Ishikawa (cell line): ENCODE data around the gene DCC.

Experiments used
- CEBPB ChIP-seq: IDR thresholded peaks from 2 replicates; pipeline ENCODE4 v1.6.1; 2012
- CREB1 ChIP-seq: IDR thresholded peaks from 2 replicates; pipeline ENCODE4 v1.6.1; 2012; ENCODE audit warnings: low read depth
- EGR1 ChIP-seq: IDR thresholded peaks from 2 replicates; pipeline ENCODE4 v1.6.1; 2012
- EP300 ChIP-seq: IDR thresholded peaks from 2 replicates; pipeline ENCODE4 v1.6.1; 2012; ENCODE audit warnings: borderline replicate concordance
- FOXM1 ChIP-seq: IDR thresholded peaks from 2 replicates; pipeline ENCODE4 v1.6.1; 2012; ENCODE audit warnings: low read depth, borderline replicate concordance
- NFIC ChIP-seq: IDR thresholded peaks from 2 replicates; pipeline ENCODE4 v1.6.1; 2012
- RAD21 ChIP-seq: IDR thresholded peaks from 2 replicates; pipeline ENCODE4 v1.6.1; 2012; ENCODE audit warnings: low read depth
- REST ChIP-seq: IDR thresholded peaks from 2 replicates; pipeline ENCODE4 v1.6.1; 2012; ENCODE audit warnings: low read depth, mild to moderate bottlenecking
- TAF1 ChIP-seq: IDR thresholded peaks from 2 replicates; pipeline ENCODE4 v1.6.1; 2012; ENCODE audit warnings: low read depth, mild to moderate bottlenecking
- TCF12 ChIP-seq: IDR thresholded peaks from 2 replicates; pipeline ENCODE4 v1.6.1; 2012; ENCODE audit warnings: low read depth
- TEAD4 ChIP-seq: IDR thresholded peaks from 2 replicates; pipeline ENCODE4 v1.6.1; 2012
- USF1 ChIP-seq: IDR thresholded peaks from 2 replicates; pipeline ENCODE4 v1.6.1; 2012
- YY1 ChIP-seq: IDR thresholded peaks from 2 replicates; pipeline ENCODE4 v1.6.1; 2012; ENCODE audit warnings: low read depth
- ZBTB7A ChIP-seq: IDR thresholded peaks from 2 replicates; pipeline ENCODE4 v1.6.1; 2012; ENCODE audit warnings: low read depth
- TF ChIP-seq, protein P1 (sequence below): IDR thresholded peaks from 2 replicates; pipeline ENCODE4 v1.6.1; 2012

The DCC gene

GRCh38 chr18:52582061-52582460 lies 242.1 kb downstream of the DCC start:
- no peak for TF ChIP-seq EGR1
- no peak for TF ChIP-seq FOXM1
- no peak for TF ChIP-seq RAD21
- no peak for TF ChIP-seq EP300
- TF ChIP-seq, protein P1, sequence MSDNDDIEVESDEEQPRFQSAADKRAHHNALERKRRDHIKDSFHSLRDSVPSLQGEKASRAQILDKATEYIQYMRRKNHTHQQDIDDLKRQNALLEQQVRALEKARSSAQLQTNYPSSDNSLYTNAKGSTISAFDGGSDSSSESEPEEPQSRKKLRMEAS = no peak
- no peak for TF ChIP-seq YY1
- no peak for TF ChIP-seq NFIC
- TF ChIP-seq REST = no peak
- no peak for TF ChIP-seq CREB1
- TF ChIP-seq TCF12 = no peak
- no peak for TF ChIP-seq ZBTB7A
- TF ChIP-seq TEAD4 = no peak
- no peak for TF ChIP-seq TAF1
- TF ChIP-seq CEBPB = no peak
- TF ChIP-seq USF1 = no peak

DNA sequence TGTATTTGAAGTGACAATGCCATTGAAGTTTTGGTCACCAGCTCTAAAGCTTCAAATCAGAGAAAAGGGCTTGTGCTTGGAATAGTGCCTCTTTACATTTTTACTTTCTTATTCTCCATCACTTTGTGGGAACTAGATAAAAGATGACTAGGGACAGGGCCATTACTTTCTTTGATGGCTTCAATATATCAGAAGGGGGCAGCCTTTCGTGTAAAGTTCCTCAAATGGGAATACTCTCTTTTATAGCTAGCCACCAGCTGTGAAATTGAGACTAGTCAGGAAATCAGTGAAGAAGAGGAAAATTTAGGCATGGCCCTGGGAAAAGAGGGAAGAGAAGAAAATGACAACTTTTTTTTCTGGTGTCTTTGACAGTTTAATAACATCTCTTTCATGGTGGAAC lies 242.5 kb downstream of the DCC start:
- no peak for TF ChIP-seq TEAD4
- no peak for TF ChIP-seq RAD21
- no peak for TF ChIP-seq TCF12
- TF ChIP-seq, protein P1 = no peak
- TF ChIP-seq CREB1 = no peak
- no peak for TF ChIP-seq USF1
- no peak for TF ChIP-seq EP300
- TF ChIP-seq NFIC = no peak
- no peak for TF ChIP-seq YY1

- TF ChIP-seq, protein P1 = no peak
- TF ChIP-seq USF1 (no peak), YY1 (no peak), TCF12 (no peak), FOXM1 (no peak), CREB1 (no peak), ZBTB7A (no peak), CEBPB (no peak), RAD21 (no peak), EGR1 (no peak), NFIC (no peak), EP300 (no peak), TAF1 (no peak), REST (no peak), TEAD4 (no peak)
Observed at GRCh38 chr18:52588931-52589330, 248.9 kb downstream of the DCC start.

DNA sequence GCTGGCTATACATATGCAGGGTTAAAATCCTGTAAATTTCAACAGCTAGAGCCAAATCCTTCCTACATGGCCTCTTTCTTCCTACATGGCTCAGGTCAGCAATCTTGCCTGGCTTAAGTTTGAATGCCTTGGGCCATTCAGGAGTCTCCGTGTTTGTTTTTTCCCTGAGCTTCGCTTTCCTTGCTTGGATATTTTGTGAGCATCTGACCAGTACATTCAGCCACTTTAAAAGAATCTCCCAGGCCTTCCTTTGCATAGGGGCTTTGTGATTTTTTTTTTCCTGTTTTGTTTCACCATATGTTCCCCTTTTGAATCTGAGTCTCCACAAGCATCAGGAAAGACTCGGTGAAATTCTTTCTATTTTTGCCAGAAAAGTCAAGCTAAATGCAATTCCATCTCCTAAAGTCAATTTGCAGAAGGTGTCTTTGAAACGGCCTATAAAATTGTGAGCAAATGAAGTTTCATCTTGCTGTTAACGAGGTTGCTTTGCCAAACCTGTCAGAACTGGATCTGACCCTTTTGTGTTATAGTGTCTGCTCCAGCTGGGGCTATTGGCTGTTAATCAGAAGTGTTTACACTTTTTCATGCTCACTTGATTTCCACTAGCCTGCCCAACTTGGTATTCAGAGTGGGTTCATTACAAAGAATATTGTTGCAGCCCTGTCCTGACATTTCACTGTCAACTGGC lies 256.9 kb downstream of the DCC start:
- TF ChIP-seq, protein P1 = no peak
- TF ChIP-seq TAF1 (no peak), EGR1 (no peak), TCF12 (no peak), CREB1 (no peak), TEAD4 (no peak), YY1 (no peak), RAD21 (no peak), EP300 (no peak)

DNA sequence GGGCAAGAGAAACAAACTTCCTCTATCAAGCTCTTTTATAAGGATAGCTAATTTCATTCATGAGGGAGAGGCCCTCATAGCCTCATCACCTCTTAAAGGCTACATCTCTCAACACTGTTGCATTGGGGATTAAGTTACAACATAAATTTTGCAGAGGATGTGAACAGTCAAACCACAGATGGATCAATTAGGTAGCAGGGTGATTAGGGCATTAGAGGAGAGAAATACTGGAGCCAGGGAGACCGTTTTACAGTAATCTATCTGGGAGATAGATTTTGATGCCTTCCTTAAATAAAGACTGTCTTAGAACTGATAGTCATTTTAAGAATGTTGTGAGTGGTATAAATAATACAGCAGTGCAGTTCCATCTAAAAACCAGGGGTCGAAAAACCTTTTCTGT lies 258.9 kb downstream of the DCC start:
- TF ChIP-seq EGR1 = no peak
- no peak for TF ChIP-seq USF1
- TF ChIP-seq RAD21 = no peak
- TF ChIP-seq NFIC = no peak
- no peak for TF ChIP-seq ZBTB7A
- no peak for TF ChIP-seq TEAD4
- TF ChIP-seq CREB1 = no peak
- TF ChIP-seq TCF12 = no peak
- TF ChIP-seq REST = no peak
- TF ChIP-seq TAF1 = no peak
